PC-3 (cell line): ENCODE measurements around the gene ZCCHC24.

ENCODE experiments used
- CTCF ChIP-seq: fragments of 300-600 bp; sonication (generic); conservative IDR thresholded peaks from 2 replicates; pipeline ENCODE4 v1.5.1; 2017; ENCODE audit warnings: antibody characterized with exemption, low read depth, mild to moderate bottlenecking, low read length
- EZH2 ChIP-seq: fragments of 300-600 bp; sonication (generic); IDR thresholded peaks from one replicate; pipeline ENCODE4 v1.6.1; 2017; ENCODE audit warnings: antibody characterized with exemption, mild to moderate bottlenecking, low read length; ENCODE audit not compliant: unreplicated experiment
- EZH2phosphoT487 ChIP-seq: fragments of 300-600 bp; sonication (generic); IDR thresholded peaks from 2 replicates; pipeline ENCODE4 v1.6.1; 2018; ENCODE audit warnings: mild to moderate bottlenecking, antibody characterized with exemption, low read length, borderline replicate concordance

DNA sequence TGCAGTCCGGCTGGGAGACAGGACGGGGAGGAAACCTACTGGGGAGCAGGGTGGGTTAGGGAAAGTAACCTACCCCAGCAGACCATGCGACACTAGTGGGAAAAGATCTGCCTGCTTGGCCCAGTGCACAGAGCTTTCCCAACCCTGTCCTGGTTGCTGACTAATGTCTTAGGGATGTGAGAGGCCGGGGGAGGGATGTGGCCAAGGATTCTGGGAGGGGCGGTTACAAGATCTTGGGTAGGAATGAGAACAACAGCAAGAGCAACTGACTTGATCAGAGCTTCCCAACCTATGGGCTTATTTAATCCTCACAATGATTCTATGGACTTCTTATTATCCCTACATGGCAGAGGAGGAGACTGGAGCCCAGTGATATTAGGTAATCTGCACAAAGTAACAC, 42.9 kb upstream of the ZCCHC24 start:
- TF ChIP-seq CTCF (no peak), EZH2phosphoT487 (no peak), EZH2 (no peak)
